H9 (cell line): ENCODE results near the gene ZNF892. TPM values are rescaled to one million over a fixed set of nuclear protein-coding genes. Genes with fewer than 3 reads are reported as not detected.
A peak's percentile ranks its signal among the peaks of the same experiment; 100 is the strongest.

Experiments used
- DNase-seq: peaks from one replicate; pipeline ENCODE4 v3.0.0-alpha.2; 2017
- H2AFZ ChIP-seq: one replicate; pipeline ENCODE4 v1.6.1; 2013; ENCODE audit warnings: mild to moderate bottlenecking, low read length, control low read depth, moderate library complexity
- H2AK5ac ChIP-seq: 2 replicates; pipeline ENCODE4 v1.6.1; 2013; ENCODE audit warnings: low read length, control low read depth, mixed read lengths; ENCODE audit not compliant: insufficient read length
- H2BK120ac ChIP-seq: one replicate; pipeline ENCODE4 v1.6.1; 2013; ENCODE audit warnings: low read depth, mild to moderate bottlenecking, low read length, control low read depth, inconsistent platforms; ENCODE audit not compliant: poor library complexity, severe bottlenecking
- H2BK12ac ChIP-seq: 2 replicates; pipeline ENCODE4 v1.6.1; 2013; ENCODE audit warnings: low read length, control low read depth, mixed read lengths, low read depth; ENCODE audit not compliant: insufficient read length
- H2BK15ac ChIP-seq: 2 replicates; pipeline ENCODE4 v1.6.1; 2013; ENCODE audit warnings: low read depth, low read length, control low read depth
- H2BK20ac ChIP-seq: one replicate; pipeline ENCODE4 v1.6.1; 2013; ENCODE audit warnings: low read depth, mild to moderate bottlenecking, low read length, control low read depth, inconsistent platforms; ENCODE audit not compliant: poor library complexity, severe bottlenecking
- H2BK5ac ChIP-seq: 2 replicates; pipeline ENCODE4 v1.6.1; 2013; ENCODE audit warnings: low read length, control low read depth, mixed read lengths; ENCODE audit not compliant: insufficient read length
- H3K14ac ChIP-seq: 2 replicates; pipeline ENCODE4 v1.6.1; 2013; ENCODE audit warnings: low read length, control low read depth; ENCODE audit not compliant: insufficient read depth
- H3K18ac ChIP-seq: 2 replicates; pipeline ENCODE4 v1.6.1; 2013; ENCODE audit warnings: low read depth, mild to moderate bottlenecking, mixed read lengths, low read length, control low read depth; ENCODE audit not compliant: insufficient read length
- H3K23ac ChIP-seq: 2 replicates; pipeline ENCODE4 v1.6.1; 2013; ENCODE audit warnings: low read length, control low read depth, mixed read lengths, low read depth; ENCODE audit not compliant: insufficient read length
- H3K23me2 ChIP-seq: 2 replicates; pipeline ENCODE4 v1.6.1; 2013; ENCODE audit warnings: low read depth, mild to moderate bottlenecking, mixed read lengths, low read length, control low read depth; ENCODE audit not compliant: insufficient read length, poor library complexity, severe bottlenecking
- H3K27ac ChIP-seq: 2 replicates; pipeline ENCODE4 v1.5.1; 2013; ENCODE audit warnings: low read length, control low read depth, mixed read lengths, low read depth; ENCODE audit not compliant: insufficient read length
- H3K27me3 ChIP-seq: 2 replicates; pipeline ENCODE4 v1.6.1; 2013; ENCODE audit warnings: low read length, control low read depth, inconsistent platforms; ENCODE audit not compliant: insufficient read depth
- H3K4ac ChIP-seq: 2 replicates; pipeline ENCODE4 v1.6.1; 2013; ENCODE audit warnings: low read depth, mild to moderate bottlenecking, control low read depth, inconsistent platforms, low read length, moderate library complexity
- H3K4me1 ChIP-seq: 2 replicates; pipeline ENCODE4 v1.6.1; 2013; ENCODE audit warnings: low read length, control low read depth, inconsistent platforms; ENCODE audit not compliant: insufficient read depth
- H3K4me2 ChIP-seq: 2 replicates; pipeline ENCODE4 v1.6.1; 2013; ENCODE audit warnings: low read length, control low read depth, mixed read lengths; ENCODE audit not compliant: insufficient read length, insufficient read depth
- H3K56ac ChIP-seq: 2 replicates; pipeline ENCODE4 v1.6.1; 2013; ENCODE audit warnings: low read depth, mild to moderate bottlenecking, mixed read lengths, low read length, control low read depth; ENCODE audit not compliant: insufficient read length
- H3K79me1 ChIP-seq: 2 replicates; pipeline ENCODE4 v1.6.1; 2013; ENCODE audit warnings: low read depth, mild to moderate bottlenecking, moderate library complexity, low read length, control low read depth, inconsistent platforms; ENCODE audit not compliant: insufficient read depth, poor library complexity, severe bottlenecking
- H3K79me2 ChIP-seq: 2 replicates; pipeline ENCODE4 v1.6.1; 2013; ENCODE audit warnings: low read length, control low read depth, inconsistent platforms; ENCODE audit not compliant: insufficient read depth
- H3K9ac ChIP-seq: 2 replicates; pipeline ENCODE4 v1.6.1; 2013; ENCODE audit warnings: low read length, control low read depth, mixed read lengths; ENCODE audit not compliant: insufficient read length; ENCODE audit errors: extremely low read depth
- H3K9me3 ChIP-seq: one replicate; pipeline ENCODE4 v1.6.1; 2013; ENCODE audit warnings: low read depth, low read length, inconsistent platforms; ENCODE audit not compliant: control insufficient read depth
- H3T11ph ChIP-seq: one replicate; pipeline ENCODE4 v1.6.1; 2013; ENCODE audit warnings: mild to moderate bottlenecking, low read length, control low read depth, inconsistent platforms
- H4K20me1 ChIP-seq: one replicate; pipeline ENCODE4 v1.6.1; 2013; ENCODE audit not compliant: control insufficient read depth, insufficient read length, insufficient read depth
- H4K5ac ChIP-seq: 2 replicates; pipeline ENCODE4 v1.6.1; 2013; ENCODE audit warnings: low read depth, mild to moderate bottlenecking, mixed read lengths, low read length, control low read depth; ENCODE audit not compliant: insufficient read length
- H4K8ac ChIP-seq: replicated peaks from 2 replicates; pipeline ENCODE4 v1.6.1; 2013; ENCODE audit warnings: low read length, control low read depth, mixed read lengths, low read depth; ENCODE audit not compliant: insufficient read length
- H4K91ac ChIP-seq: 2 replicates; pipeline ENCODE4 v1.6.1; 2013; ENCODE audit warnings: low read depth, mild to moderate bottlenecking, moderate library complexity, mixed read lengths, low read length, control low read depth; ENCODE audit not compliant: insufficient read length
- H3K27ac Mint-ChIP-seq, 3 experiments: 2 replicates in 2 of 3; 3 replicates in 1 of 3; pipeline ENCODE4 v1.8.0; 2020 to 2021; ENCODE audit warnings: mixed read lengths in 3 of 3, mild to moderate bottlenecking in 1 of 3, moderate library complexity in 1 of 3
- H3K27me3 Mint-ChIP-seq: 2 replicates; pipeline ENCODE4 v1.8.0; 2021; ENCODE audit warnings: low read depth, mild to moderate bottlenecking, moderate library complexity, mixed read lengths
- H3K36me3 Mint-ChIP-seq, 3 experiments: 2 replicates in 2 of 3; 3 replicates in 1 of 3; pipeline ENCODE4 v1.8.0; 2020 to 2021; ENCODE audit warnings: low read depth in 3 of 3, mixed read lengths in 3 of 3; ENCODE audit not compliant: insufficient read depth in 1 of 3
- H3K4me1 Mint-ChIP-seq, 2 experiments: 2 replicates each; pipeline ENCODE4 v1.8.0; 2020; ENCODE audit warnings: mixed read lengths in 2 of 2
- H3K4me3 Mint-ChIP-seq, 2 experiments: 2 replicates in 1 of 2; 3 replicates in 1 of 2; pipeline ENCODE4 v1.8.0; 2020 to 2021; ENCODE audit warnings: mild to moderate bottlenecking in 2 of 2, mixed read lengths in 2 of 2, moderate library complexity in 1 of 2
- H3K9me3 Mint-ChIP-seq, 2 experiments: 2 replicates in 1 of 2; 3 replicates in 1 of 2; pipeline ENCODE4 v1.8.0; 2020; ENCODE audit warnings: mild to moderate bottlenecking in 2 of 2, mixed read lengths in 2 of 2, moderate library complexity in 1 of 2
- CTCF ChIP-seq: fragments of 200-600 bp; sonication (generic); conservative IDR thresholded peaks from 3 replicates; pipeline ENCODE4 v1.8.0; 2021; ENCODE audit warnings: antibody characterized with exemption, mild to moderate bottlenecking
- WGBS: extraction: QIAGEN DNeasy Blood & Tissue Kit; methylation state at CpG from one replicate; pipeline ENCODE4 v1.1.7; 2013; ENCODE audit warnings: missing lambda C conversion rate, low lambda C conversion rate, mixed read lengths; ENCODE audit not compliant: insufficient read length; ENCODE audit errors: extremely low coverage; 5-methylcytosine and 5-hydroxymethylcytosine counted together
- total RNA-seq: library from RNA; stranded (reverse); gene quantifications from 2 replicates; pipeline ENCODE4 v1.2.1, GENCODE V29; 2021

Gene ZNF892
- total RNA-seq, 1 experiment from 2014 or later: 13.2 TPM

DNA sequence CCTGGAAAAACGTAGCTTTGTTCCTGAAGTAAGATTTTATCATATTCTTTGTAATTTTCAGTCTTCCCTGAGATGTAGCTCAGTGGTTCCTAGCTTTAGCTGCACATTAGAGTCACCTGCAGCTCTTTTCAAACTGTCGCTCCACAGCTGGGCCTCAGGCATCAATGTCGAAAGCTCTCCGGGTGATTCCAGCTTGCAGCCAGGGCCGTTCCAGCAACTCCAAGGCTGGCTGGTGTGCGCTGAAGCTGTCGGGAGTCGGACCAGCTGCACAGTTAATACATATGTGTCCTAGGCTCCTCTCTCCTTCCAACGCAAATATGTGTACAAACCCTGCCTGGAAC lies 42.3 kb upstream of the ZNF892 start:
- H3K27me3 Mint-ChIP-seq: peaks cover 2% of the 10 kb centered on the region
- peak overlapping the region; percentile 38 for H3K56ac ChIP-seq
- no CpG with 5 or more reads among the region's 9 CpGs for WGBS

More for the DNA sequence above, 42.3 kb upstream of the ZNF892 start:
- H3K4me1 ChIP-seq: no peaks in the 10 kb centered on the region; the same call in 1 of the 2 replicates
- no peak overlapping the region for H2BK12ac ChIP-seq
- H4K5ac ChIP-seq: peak overlapping the region; percentile 93
- peak overlapping the region; percentile 65 for H3K18ac ChIP-seq
- H4K91ac ChIP-seq: no peak overlapping the region
- no peak for TF ChIP-seq CTCF
- peak overlapping the region; percentile 62 for H3K14ac ChIP-seq
- no peak overlapping the region for H3T11ph ChIP-seq
- no peak overlapping the region for H2AFZ ChIP-seq
- H3K79me2 ChIP-seq: no peaks in the 10 kb centered on the region
- peak overlapping the region; percentile 94 for H3K4me2 ChIP-seq
- H3K27ac ChIP-seq: no peak overlapping the region
- no peak overlapping the region for H2BK120ac ChIP-seq
- H4K20me1 ChIP-seq: no peaks in the 10 kb centered on the region
- H2BK15ac ChIP-seq: no peak overlapping the region
- H3K23me2 ChIP-seq: peaks cover 10% of the 10 kb centered on the region
- peak overlapping the region; percentile 96 to 98 (median 97) for H3K27ac Mint-ChIP-seq
- peaks cover 0 to 2% (median 0%) of the 10 kb centered on the region in 3 experiments; a peak in 2 of 7 replicates for H3K36me3 Mint-ChIP-seq
- no peak overlapping the region for H2BK20ac ChIP-seq
- DNase-seq: no peak
- H3K27me3 ChIP-seq: no peaks in the 10 kb centered on the region
- H3K23ac ChIP-seq: no peak overlapping the region
- peak overlapping the region; percentile 99 for H3K4me3 Mint-ChIP-seq
- no peak overlapping the region for H3K4ac ChIP-seq
- H2BK5ac ChIP-seq: no peak overlapping the region
- H4K8ac ChIP-seq: no peak overlapping the region
- H3K79me1 ChIP-seq: peaks cover 2% of the 10 kb centered on the region
- H3K9me3 ChIP-seq: no peaks in the 10 kb centered on the region
- no peaks in the 10 kb centered on the region; a peak in 2 of 5 replicates for H3K9me3 Mint-ChIP-seq
- H3K9ac ChIP-seq: peak overlapping the region; percentile 94
- H2AK5ac ChIP-seq: no peak overlapping the region
- peaks cover 12 to 18% of the 10 kb centered on the region in 2 experiments for H3K4me1 Mint-ChIP-seq
